Neural crest cell (in vitro differentiated cells): ENCODE results near the gene TMEM50A. TPM values are rescaled to one million over a fixed set of nuclear protein-coding genes. Genes with fewer than 3 reads are reported as not detected.
"Not testable (repeated sequence)": the region's sequence is repeated elsewhere in the genome, so short reads cannot be mapped to it uniquely, and the experiment has no call there.

ENCODE experiments used
- DNase-seq: peaks from one replicate; pipeline ENCODE4 v3.0.0; 2021; ENCODE audit warnings: low read depth, mixed read lengths, low spot score
- H3K27ac Mint-ChIP-seq: one replicate; pipeline ENCODE4 v1.8.0; 2021; ENCODE audit warnings: mild to moderate bottlenecking, mixed read lengths; ENCODE audit not compliant: unreplicated experiment
- H3K27me3 Mint-ChIP-seq: 2 replicates; pipeline ENCODE4 v1.8.0; 2021; ENCODE audit warnings: low read depth, mild to moderate bottlenecking, mixed read lengths
- H3K36me3 Mint-ChIP-seq: 2 replicates; pipeline ENCODE4 v1.8.0; 2021; ENCODE audit warnings: low read depth, mild to moderate bottlenecking, mixed read lengths
- H3K4me1 Mint-ChIP-seq: 2 replicates; pipeline ENCODE4 v1.8.0; 2021; ENCODE audit warnings: mixed read lengths
- H3K4me3 Mint-ChIP-seq: one replicate; pipeline ENCODE4 v1.8.0; 2021; ENCODE audit warnings: mild to moderate bottlenecking, mixed read lengths
- H3K9me3 Mint-ChIP-seq: 2 replicates; pipeline ENCODE4 v1.8.0; 2021; ENCODE audit warnings: mixed read lengths
- CTCF ChIP-seq: fragments of 200-600 bp; sonication (generic); conservative IDR thresholded peaks from 2 replicates; pipeline ENCODE4 v1.5.0; 2021; ENCODE audit warnings: antibody characterized with exemption, mild to moderate bottlenecking
- total RNA-seq: library from RNA; stranded (reverse); gene quantifications from 2 replicates; pipeline ENCODE4 v1.2.1, GENCODE V29; 2021

Gene TMEM50A
- total RNA-seq, 1 donor from 2014 or later, result 69.2 TPM

DNA sequence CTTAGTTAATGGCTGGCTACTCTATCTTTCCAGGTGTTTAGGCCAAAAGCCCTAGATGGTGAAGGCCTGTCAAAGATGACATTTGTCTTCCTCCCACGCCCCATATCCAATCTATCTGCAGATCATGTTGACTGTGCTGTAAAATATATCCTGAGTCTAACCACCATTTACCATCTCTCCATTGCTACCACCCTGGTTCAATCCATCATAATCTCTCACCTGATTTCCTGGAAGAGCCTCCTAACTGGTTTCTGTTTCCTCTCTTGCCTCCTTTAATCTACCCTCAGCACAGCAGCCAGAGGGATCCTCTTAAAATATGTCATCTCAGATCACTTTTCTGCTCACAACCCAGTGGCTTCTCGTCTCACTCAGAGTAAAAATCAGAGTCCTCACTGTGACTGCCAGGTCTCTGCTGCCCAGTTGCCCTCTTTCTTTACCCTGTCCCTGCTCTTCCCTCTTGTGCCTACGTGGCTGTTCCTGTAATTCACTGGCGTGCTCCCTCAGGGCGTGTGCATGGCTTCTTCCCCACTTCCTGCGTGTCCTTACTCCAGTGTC, 17.8 kb downstream of the TMEM50A start:
- Mint-ChIP-seq H3K4me1 (no peaks in the 10 kb centered on the region), H3K4me3 (no peak overlapping the region), H3K36me3 (peaks cover 3% of the 10 kb centered on the region), H3K9me3 (no peaks in the 10 kb centered on the region), H3K27ac (no peak overlapping the region), H3K27me3 (no peaks in the 10 kb centered on the region)
- no peak for DNase-seq
- TF ChIP-seq CTCF, result no peak

DNA sequence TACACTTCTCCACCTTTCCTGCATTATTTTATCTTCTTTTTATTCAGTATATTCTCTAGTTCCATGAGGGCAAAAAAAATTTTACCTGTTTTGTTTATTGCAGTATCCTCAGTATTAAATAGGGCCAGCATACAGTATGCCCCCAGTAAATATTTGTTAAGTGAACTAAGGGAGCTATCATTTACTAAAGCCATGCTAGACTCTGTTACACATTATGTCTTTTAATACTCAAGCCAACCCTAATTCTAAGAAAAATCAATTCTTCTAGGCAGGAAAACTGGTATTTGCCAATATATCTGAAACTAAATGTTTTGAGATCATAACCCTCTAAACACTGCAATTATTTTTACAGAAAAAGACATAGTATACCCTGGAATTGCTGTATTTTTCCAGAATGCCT, 18.3 kb downstream of the TMEM50A start:
- H3K4me1 Mint-ChIP-seq, result no peaks in the 10 kb centered on the region
- H3K9me3 Mint-ChIP-seq, result no peaks in the 10 kb centered on the region
- H3K27ac Mint-ChIP-seq, result no peak overlapping the region
- no peak for DNase-seq
- H3K4me3 Mint-ChIP-seq, result no peak overlapping the region
- no peak for TF ChIP-seq CTCF
- H3K27me3 Mint-ChIP-seq, result no peaks in the 10 kb centered on the region
- H3K36me3 Mint-ChIP-seq, result peaks cover 5% of the 10 kb centered on the region

DNA sequence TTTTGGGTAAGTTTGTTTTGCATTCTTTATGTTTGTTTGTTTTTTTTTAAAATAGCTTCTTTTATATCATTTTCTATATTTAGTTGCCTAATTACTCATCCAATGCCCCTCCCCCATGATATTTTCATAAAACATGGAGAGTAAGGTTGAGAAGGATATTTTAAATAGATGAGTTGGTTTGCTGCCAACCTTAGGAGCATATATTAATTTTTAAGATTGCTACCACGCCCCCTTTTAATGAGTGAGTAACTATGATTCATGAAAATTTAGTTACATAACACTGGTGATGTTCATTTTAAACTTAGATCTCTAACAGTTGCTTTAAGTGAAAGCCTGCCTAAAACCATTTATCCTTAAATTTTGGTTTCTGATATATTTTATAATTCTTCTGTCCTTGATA, 18.7 kb downstream of the TMEM50A start:
- Mint-ChIP-seq H3K9me3 (no peaks in the 10 kb centered on the region), H3K36me3 (peaks cover 9% of the 10 kb centered on the region), H3K27me3 (no peaks in the 10 kb centered on the region), H3K27ac (no peak overlapping the region), H3K4me1 (no peaks in the 10 kb centered on the region), H3K4me3 (no peak overlapping the region)
- no peak for DNase-seq
- no peak for TF ChIP-seq CTCF

- Mint-ChIP-seq H3K27ac (peak overlapping the region; percentile 88), H3K9me3 (no peaks in the 10 kb centered on the region), H3K36me3 (peaks cover 8% of the 10 kb centered on the region), H3K27me3 (no peaks in the 10 kb centered on the region), H3K4me1 (no peaks in the 10 kb centered on the region), H3K4me3 (no peak overlapping the region)
- TF ChIP-seq CTCF, result no peak
- no peak for DNase-seq
Measured at GRCh38 chr1:25360596-25361581, 22.8 kb downstream of the TMEM50A start.

GRCh38 chr1:25361901-25362300, 23.8 kb downstream of the TMEM50A start:
- no peaks in the 10 kb centered on the region for H3K9me3 Mint-ChIP-seq
- peaks cover 8% of the 10 kb centered on the region for H3K36me3 Mint-ChIP-seq
- no peak overlapping the region for H3K4me3 Mint-ChIP-seq
- H3K4me1 Mint-ChIP-seq, result no peaks in the 10 kb centered on the region
- no peaks in the 10 kb centered on the region for H3K27me3 Mint-ChIP-seq
- DNase-seq, result no peak
- no peak for TF ChIP-seq CTCF
- no peak overlapping the region for H3K27ac Mint-ChIP-seq

GRCh38 chr1:25362634-25363559, 24.8 kb downstream of the TMEM50A start:
- H3K4me3 Mint-ChIP-seq, H3K36me3 Mint-ChIP-seq, H3K9me3 Mint-ChIP-seq, H3K4me1 Mint-ChIP-seq, H3K27me3 Mint-ChIP-seq, H3K27ac Mint-ChIP-seq, DNase-seq: not testable (repeated sequence)
